GM23338 (cell line): ENCODE measurements around the gene AASDHPPT. TPM values are rescaled to one million over a fixed set of nuclear protein-coding genes. Genes with fewer than 3 reads are reported as not detected.
A peak's percentile ranks its signal among the peaks of the same experiment; 100 is the strongest.

ENCODE experiments used
- ATAC-seq: fragments of 200-7000 bp; cut with Tn5 transposase; 3 replicates; pipeline ENCODE4 v1.9.1; 2020
- DNase-seq: peaks from one replicate; pipeline ENCODE4 v3.0.0-alpha.2; 2015; ENCODE audit warnings: low spot score
- H2AFZ ChIP-seq: fragments of 200-600 bp; sonication (generic); 2 replicates; pipeline ENCODE4 v1.8.0; 2016; ENCODE audit warnings: antibody characterized with exemption, mild to moderate bottlenecking, moderate library complexity
- H3F3A ChIP-seq: fragments of 200-600 bp; sonication (generic); replicated peaks from 2 replicates; pipeline ENCODE4 v1.8.0; 2017; ENCODE audit warnings: antibody characterized with exemption, mixed run types, low read depth
- H3K27ac ChIP-seq: fragments of 200-600 bp; sonication (generic); 2 replicates; pipeline ENCODE4 v1.6.1; 2016; ENCODE audit warnings: low read depth
- H3K27me3 ChIP-seq: fragments of 200-600 bp; sonication (generic); 2 replicates; pipeline ENCODE4 v1.8.0; 2016; ENCODE audit warnings: mild to moderate bottlenecking, mixed run types, moderate library complexity; ENCODE audit not compliant: insufficient read depth
- H3K36me3 ChIP-seq: fragments of 200-600 bp; sonication (generic); 2 replicates; pipeline ENCODE4 v1.8.0; 2016; ENCODE audit warnings: mild to moderate bottlenecking; ENCODE audit not compliant: insufficient read depth
- H3K4me1 ChIP-seq: fragments of 200-600 bp; sonication (generic); 2 replicates; pipeline ENCODE4 v1.8.0; 2016; ENCODE audit warnings: mild to moderate bottlenecking, moderate library complexity; ENCODE audit not compliant: insufficient read depth
- H3K4me2 ChIP-seq: fragments of 200-600 bp; sonication (generic); 2 replicates; pipeline ENCODE4 v1.7.1; 2017; ENCODE audit warnings: mixed run types
- H3K4me3 ChIP-seq: fragments of 200-600 bp; sonication (generic); 2 replicates; pipeline ENCODE4 v1.6.1; 2016; ENCODE audit warnings: mixed run types
- H3K79me2 ChIP-seq: fragments of 200-600 bp; sonication (generic); replicated peaks from 2 replicates; pipeline ENCODE4 v1.8.0; 2017; ENCODE audit warnings: mild to moderate bottlenecking; ENCODE audit not compliant: insufficient read depth
- H3K9me2 ChIP-seq: fragments of 200-600 bp; sonication (generic); 2 replicates; pipeline ENCODE4 v1.8.0; 2017; ENCODE audit not compliant: insufficient read depth
- H4K20me1 ChIP-seq: fragments of 200-600 bp; sonication (generic); replicated peaks from 2 replicates; pipeline ENCODE4 v1.8.0; 2017; ENCODE audit warnings: mild to moderate bottlenecking; ENCODE audit not compliant: insufficient read depth
- H3K27ac Mint-ChIP-seq: 2 replicates; pipeline ENCODE4 v1.8.0; 2020; ENCODE audit warnings: inconsistent platforms, mild to moderate bottlenecking, moderate library complexity, mixed read lengths
- H3K27me3 Mint-ChIP-seq: 3 replicates; pipeline ENCODE4 v1.8.0; 2022; ENCODE audit warnings: low read depth, mild to moderate bottlenecking, moderate library complexity, mixed read lengths, inconsistent platforms; ENCODE audit not compliant: insufficient read depth, poor library complexity
- H3K36me3 Mint-ChIP-seq: 3 replicates; pipeline ENCODE4 v1.8.0; 2021; ENCODE audit warnings: low read depth, mild to moderate bottlenecking, inconsistent platforms, moderate library complexity, mixed read lengths
- H3K4me1 Mint-ChIP-seq: 3 replicates; pipeline ENCODE4 v1.8.0; 2020; ENCODE audit warnings: mild to moderate bottlenecking, inconsistent platforms, mixed read lengths
- H3K4me3 Mint-ChIP-seq: 3 replicates; pipeline ENCODE4 v1.8.0; 2021; ENCODE audit warnings: moderate library complexity, mild to moderate bottlenecking, inconsistent platforms, mixed read lengths
- H3K9me3 Mint-ChIP-seq: 3 replicates; pipeline ENCODE4 v1.8.0; 2020; ENCODE audit warnings: moderate library complexity, mild to moderate bottlenecking, inconsistent platforms, mixed read lengths
- CREB1 ChIP-seq: fragments of 250-450 bp; sonication (Bioruptor Pico); IDR thresholded peaks from 2 replicates; pipeline ENCODE4 v1.5.0; 2020; ENCODE audit warnings: low read depth, mild to moderate bottlenecking, moderate library complexity
- CTCF ChIP-seq, 2 experiments: fragments of 200-600 bp in 1 of 2; sonication (generic) in 1 of 2; conservative IDR thresholded peaks; 2 replicates each; pipeline versions ENCODE4 v1.5.1 to v1.6.1; 2016 to 2017; ENCODE audit warnings: antibody characterized with exemption in 2 of 2, low read depth in 2 of 2, mild to moderate bottlenecking in 2 of 2, moderate library complexity in 1 of 2
- EZH2 ChIP-seq: fragments of 200-600 bp; sonication (generic); IDR thresholded peaks from one replicate; pipeline ENCODE4 v1.8.0; 2017; ENCODE audit warnings: antibody characterized with exemption, mild to moderate bottlenecking, low read depth; ENCODE audit not compliant: unreplicated experiment
- EZH2phosphoT487 ChIP-seq: fragments of 200-600 bp; sonication (generic); IDR thresholded peaks from one replicate; pipeline ENCODE4 v1.8.1; 2018; ENCODE audit warnings: antibody characterized with exemption; ENCODE audit not compliant: unreplicated experiment
- JUNB ChIP-seq: IDR thresholded peaks from one replicate; pipeline ENCODE4 v1.6.1; 2016; ENCODE audit warnings: antibody characterized with exemption; ENCODE audit not compliant: unreplicated experiment
- NANOG ChIP-seq: IDR thresholded peaks from 2 replicates; pipeline ENCODE4 v1.6.1; 2016; ENCODE audit warnings: antibody characterized with exemption, borderline replicate concordance
- POLR2AphosphoS5 ChIP-seq: IDR thresholded peaks from 2 replicates; pipeline ENCODE4 v1.6.1; 2016; ENCODE audit warnings: antibody characterized with exemption, low read depth
- REST ChIP-seq: IDR thresholded peaks from one replicate; pipeline ENCODE4 v1.6.1; 2018; ENCODE audit warnings: antibody characterized with exemption; ENCODE audit not compliant: unreplicated experiment
- STAT1 ChIP-seq: IDR thresholded peaks from one replicate; pipeline ENCODE4 v1.6.1; 2016; ENCODE audit warnings: antibody characterized with exemption; ENCODE audit not compliant: unreplicated experiment
- ZNF114 ChIP-seq: fragments of 250-450 bp; sonication (Bioruptor Pico); IDR thresholded peaks from 2 replicates; pipeline ENCODE4 v1.5.0; 2020; ENCODE audit warnings: mild to moderate bottlenecking, moderate library complexity
- polyA plus RNA-seq: library from polyadenylated mRNA; unstranded; fragments of >200 nt; fragmentation: Nextera tagmentation; extraction: Ambion mirVana; gene quantifications from 2 replicates; pipeline ENCODE4 v1.2.1, GENCODE V29; 2016
- total RNA-seq: library from RNA; depleted of rRNA; stranded (reverse); fragments of >200 nt; shearing (Covaris generic); gene quantifications from 2 replicates; pipeline ENCODE4 v1.2.3, GENCODE V29; 2014
- TF ChIP-seq, protein P1 (sequence below): fragments of 250-450 bp; sonication (Bioruptor Pico); IDR thresholded peaks from 2 replicates; pipeline ENCODE4 v1.5.0; 2020; ENCODE audit warnings: mild to moderate bottlenecking, moderate library complexity
- TF ChIP-seq, protein P2 (sequence below): IDR thresholded peaks from 2 replicates; pipeline ENCODE4 v1.6.1; 2016; ENCODE audit warnings: antibody characterized with exemption

The AASDHPPT gene
- total and polyA plus RNA-seq, 2 experiments from 2014 or later, result 49.0 to 62.3 TPM

- no peak for TF ChIP-seq REST
- TF ChIP-seq, protein P1, sequence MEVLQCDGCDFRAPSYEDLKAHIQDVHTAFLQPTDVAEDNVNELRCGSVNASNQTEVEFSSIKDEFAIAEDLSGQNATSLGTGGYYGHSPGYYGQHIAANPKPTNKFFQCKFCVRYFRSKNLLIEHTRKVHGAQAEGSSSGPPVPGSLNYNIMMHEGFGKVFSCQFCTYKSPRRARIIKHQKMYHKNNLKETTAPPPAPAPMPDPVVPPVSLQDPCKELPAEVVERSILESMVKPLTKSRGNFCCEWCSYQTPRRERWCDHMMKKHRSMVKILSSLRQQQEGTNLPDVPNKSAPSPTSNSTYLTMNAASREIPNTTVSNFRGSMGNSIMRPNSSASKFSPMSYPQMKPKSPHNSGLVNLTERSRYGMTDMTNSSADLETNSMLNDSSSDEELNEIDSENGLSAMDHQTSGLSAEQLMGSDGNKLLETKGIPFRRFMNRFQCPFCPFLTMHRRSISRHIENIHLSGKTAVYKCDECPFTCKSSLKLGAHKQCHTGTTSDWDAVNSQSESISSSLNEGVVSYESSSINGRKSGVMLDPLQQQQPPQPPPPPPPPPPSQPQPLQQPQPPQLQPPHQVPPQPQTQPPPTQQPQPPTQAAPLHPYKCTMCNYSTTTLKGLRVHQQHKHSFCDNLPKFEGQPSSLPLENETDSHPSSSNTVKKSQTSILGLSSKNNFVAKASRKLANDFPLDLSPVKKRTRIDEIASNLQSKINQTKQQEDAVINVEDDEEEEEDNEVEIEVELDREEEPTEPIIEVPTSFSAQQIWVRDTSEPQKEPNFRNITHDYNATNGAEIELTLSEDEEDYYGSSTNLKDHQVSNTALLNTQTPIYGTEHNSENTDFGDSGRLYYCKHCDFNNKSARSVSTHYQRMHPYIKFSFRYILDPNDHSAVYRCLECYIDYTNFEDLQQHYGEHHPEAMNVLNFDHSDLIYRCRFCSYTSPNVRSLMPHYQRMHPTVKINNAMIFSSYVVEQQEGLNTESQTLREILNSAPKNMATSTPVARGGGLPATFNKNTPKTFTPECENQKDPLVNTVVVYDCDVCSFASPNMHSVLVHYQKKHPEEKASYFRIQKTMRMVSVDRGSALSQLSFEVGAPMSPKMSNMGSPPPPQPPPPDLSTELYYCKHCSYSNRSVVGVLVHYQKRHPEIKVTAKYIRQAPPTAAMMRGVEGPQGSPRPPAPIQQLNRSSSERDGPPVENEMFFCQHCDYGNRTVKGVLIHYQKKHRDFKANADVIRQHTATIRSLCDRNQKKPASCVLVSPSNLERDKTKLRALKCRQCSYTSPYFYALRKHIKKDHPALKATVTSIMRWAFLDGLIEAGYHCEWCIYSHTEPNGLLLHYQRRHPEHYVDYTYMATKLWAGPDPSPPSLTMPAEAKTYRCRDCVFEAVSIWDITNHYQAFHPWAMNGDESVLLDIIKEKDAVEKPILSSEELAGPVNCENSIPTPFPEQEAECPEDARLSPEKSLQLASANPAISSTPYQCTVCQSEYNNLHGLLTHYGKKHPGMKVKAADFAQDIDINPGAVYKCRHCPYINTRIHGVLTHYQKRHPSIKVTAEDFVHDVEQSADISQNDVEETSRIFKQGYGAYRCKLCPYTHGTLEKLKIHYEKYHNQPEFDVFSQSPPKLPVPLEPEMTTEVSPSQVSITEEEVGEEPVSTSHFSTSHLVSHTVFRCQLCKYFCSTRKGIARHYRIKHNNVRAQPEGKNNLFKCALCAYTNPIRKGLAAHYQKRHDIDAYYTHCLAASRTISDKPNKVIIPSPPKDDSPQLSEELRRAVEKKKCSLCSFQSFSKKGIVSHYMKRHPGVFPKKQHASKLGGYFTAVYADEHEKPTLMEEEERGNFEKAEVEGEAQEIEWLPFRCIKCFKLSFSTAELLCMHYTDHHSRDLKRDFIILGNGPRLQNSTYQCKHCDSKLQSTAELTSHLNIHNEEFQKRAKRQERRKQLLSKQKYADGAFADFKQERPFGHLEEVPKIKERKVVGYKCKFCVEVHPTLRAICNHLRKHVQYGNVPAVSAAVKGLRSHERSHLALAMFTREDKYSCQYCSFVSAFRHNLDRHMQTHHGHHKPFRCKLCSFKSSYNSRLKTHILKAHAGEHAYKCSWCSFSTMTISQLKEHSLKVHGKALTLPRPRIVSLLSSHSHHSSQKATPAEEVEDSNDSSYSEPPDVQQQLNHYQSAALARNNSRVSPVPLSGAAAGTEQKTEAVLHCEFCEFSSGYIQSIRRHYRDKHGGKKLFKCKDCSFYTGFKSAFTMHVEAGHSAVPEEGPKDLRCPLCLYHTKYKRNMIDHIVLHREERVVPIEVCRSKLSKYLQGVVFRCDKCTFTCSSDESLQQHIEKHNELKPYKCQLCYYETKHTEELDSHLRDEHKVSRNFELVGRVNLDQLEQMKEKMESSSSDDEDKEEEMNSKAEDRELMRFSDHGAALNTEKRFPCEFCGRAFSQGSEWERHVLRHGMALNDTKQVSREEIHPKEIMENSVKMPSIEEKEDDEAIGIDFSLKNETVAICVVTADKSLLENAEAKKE (CRISPR knock-in tag), result no peak
These were observed 8.7 kb downstream of the AASDHPPT start (continued) for GRCh38 chr11:106086135-106086534.

DNA sequence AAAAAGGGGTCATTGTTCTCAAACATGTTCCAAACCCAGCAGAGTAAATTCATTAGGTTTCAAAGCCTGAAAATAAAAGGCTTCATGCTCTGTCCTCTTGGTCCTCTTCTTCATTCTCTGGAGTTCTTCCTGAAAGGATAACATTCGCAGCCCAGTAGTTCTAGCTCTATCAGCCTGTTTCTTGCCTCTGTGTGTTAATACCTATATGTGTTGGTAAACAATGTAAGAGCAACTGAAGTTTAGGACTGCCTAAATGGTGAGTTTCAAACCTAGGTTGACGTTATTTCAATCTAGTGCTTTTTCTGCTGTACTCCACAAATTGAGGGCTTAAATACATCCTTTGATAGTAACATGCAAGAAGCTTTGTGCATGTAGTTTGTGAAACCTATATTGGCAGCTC lies 9.4 kb downstream of the AASDHPPT start:
- H3K27ac ChIP-seq, result peak overlapping the region; percentile 52; the same call in 1 of the 2 replicates
- no peak for DNase-seq
- Mint-ChIP-seq H3K27ac (peak overlapping the region; percentile 19), H3K27me3 (no peaks in the 10 kb centered on the region), H3K4me3 (no peak overlapping the region), H3K9me3 (no peaks in the 10 kb centered on the region), H3K4me1 (peaks cover 15% of the 10 kb centered on the region), H3K36me3 (peaks cover 60% of the 10 kb centered on the region)
- H3K9me2 ChIP-seq, result no peaks in the 10 kb centered on the region
- no peak overlapping the region for H2AFZ ChIP-seq
- peaks cover 96% of the 10 kb centered on the region for H3K79me2 ChIP-seq
- no peaks in the 10 kb centered on the region for H3K27me3 ChIP-seq
- H3K4me2 ChIP-seq, result no peak overlapping the region
- H3K4me3 ChIP-seq, result no peak overlapping the region
- H3K4me1 ChIP-seq, result no peaks in the 10 kb centered on the region; the same call in 1 of the 2 replicates
- peaks cover 5% of the 10 kb centered on the region; the same call in 1 of the 2 replicates for H3K36me3 ChIP-seq
- no peak for ATAC-seq
- no peaks in the 10 kb centered on the region for H3F3A ChIP-seq
- H4K20me1 ChIP-seq, result peaks cover 14% of the 10 kb centered on the region; the same call in 1 of the 2 replicates
- TF ChIP-seq ZNF114 (no peak), JUNB (no peak), CREB1 (no peak), POLR2AphosphoS5 (no peak), EZH2phosphoT487 (no peak), EZH2 (no peak), NANOG (no peak), CTCF (conservative IDR thresholded peaks at IDR 0.05; ENCODE audit: low read depth in 2 of 2) (no peak), STAT1 (no peak)
- TF ChIP-seq, protein P2, sequence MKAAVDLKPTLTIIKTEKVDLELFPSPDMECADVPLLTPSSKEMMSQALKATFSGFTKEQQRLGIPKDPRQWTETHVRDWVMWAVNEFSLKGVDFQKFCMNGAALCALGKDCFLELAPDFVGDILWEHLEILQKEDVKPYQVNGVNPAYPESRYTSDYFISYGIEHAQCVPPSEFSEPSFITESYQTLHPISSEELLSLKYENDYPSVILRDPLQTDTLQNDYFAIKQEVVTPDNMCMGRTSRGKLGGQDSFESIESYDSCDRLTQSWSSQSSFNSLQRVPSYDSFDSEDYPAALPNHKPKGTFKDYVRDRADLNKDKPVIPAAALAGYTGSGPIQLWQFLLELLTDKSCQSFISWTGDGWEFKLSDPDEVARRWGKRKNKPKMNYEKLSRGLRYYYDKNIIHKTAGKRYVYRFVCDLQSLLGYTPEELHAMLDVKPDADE, result no peak
